NCI-H69 (cell line): ENCODE results near the gene RAB4A.
A peak's percentile ranks its signal among the peaks of the same experiment; 100 is the strongest.
"Not testable (repeated sequence)": the region's sequence is repeated elsewhere in the genome, so short reads cannot be mapped to it uniquely, and the experiment has no call there.

Source experiments
- DNase-seq: peaks from one replicate; lab custom pipeline; 2025; lab: John Stamatoyannopoulos, UW

RAB4A gene

DNA sequence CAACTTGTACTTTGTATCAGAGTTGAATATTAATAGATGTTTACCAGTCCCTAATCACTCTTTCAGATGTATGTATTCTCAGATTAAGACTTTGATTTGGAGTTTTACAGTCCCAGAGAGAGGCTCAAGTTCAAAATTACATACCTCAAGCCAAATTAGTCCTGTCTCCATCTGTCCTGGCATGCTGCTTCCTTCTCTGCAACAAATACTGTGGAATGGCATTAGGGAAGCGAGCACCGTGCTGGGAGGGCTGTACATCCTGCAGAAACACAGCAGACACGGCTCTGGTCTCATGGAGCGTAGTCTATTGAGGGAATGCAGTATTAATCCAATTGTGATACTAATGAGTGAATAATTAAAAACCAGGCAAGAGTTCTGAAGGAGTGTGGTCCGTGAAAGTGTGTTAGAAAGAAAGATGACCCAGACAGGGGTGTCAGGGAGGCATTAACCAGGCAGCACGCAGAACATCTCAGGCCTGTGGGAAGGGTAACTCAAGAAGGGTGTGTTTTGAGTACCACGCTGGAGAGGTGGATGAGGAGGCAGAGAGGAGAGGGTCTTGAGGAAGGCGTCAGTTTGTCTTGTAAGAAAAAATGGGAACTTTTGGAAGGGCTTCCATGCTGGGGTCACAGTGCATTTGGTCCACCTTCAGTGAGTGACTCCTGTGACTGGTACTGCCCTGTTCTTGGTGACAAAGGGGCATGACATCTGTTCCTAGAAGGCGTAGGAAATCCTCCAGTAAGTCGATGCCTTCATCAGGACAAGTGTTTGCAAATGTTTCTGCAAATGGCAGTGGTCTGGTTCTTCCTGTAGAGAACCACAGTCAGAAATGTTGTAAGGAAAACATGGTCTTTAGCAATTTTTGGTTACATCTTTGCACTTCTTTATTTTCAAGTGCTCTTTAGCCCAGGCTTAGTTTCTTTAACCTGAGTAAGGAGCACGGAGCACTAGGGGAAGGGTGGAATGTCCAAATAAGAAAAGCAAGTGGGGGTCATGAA lies 1.6 kb downstream of the RAB4A start:
- peak; percentile 69 for DNase-seq

- peak; percentile 28 for DNase-seq
Observed at GRCh38 chr1:229273507-229274232, 2.8 kb downstream of the RAB4A start.

- no peak for DNase-seq
Observed at GRCh38 chr1:229275005-229275404, 4.1 kb downstream of the RAB4A start.

GRCh38 chr1:229278120-229278741 lies 7.3 kb downstream of the RAB4A start:
- DNase-seq: no peak

DNA sequence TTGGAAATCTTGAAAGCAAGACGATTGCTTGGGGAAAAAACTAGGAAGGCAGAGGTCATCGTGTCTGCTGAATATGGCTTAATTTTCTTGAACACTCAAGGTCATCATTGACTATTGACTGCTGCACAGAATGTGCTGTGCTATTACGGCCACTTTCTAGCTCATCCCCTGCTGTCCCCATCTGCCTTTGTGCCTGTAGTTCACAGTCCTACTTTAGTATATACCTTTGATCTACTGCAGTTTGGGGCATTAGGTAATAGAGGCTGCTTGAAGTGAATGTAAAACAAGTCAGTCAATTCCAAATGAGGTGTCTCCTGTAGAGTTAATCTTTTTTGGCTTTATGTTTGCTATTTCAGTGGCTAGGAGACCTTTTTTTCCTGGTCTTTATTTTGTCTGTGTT lies 8.3 kb downstream of the RAB4A start:
- no peak for DNase-seq

DNA sequence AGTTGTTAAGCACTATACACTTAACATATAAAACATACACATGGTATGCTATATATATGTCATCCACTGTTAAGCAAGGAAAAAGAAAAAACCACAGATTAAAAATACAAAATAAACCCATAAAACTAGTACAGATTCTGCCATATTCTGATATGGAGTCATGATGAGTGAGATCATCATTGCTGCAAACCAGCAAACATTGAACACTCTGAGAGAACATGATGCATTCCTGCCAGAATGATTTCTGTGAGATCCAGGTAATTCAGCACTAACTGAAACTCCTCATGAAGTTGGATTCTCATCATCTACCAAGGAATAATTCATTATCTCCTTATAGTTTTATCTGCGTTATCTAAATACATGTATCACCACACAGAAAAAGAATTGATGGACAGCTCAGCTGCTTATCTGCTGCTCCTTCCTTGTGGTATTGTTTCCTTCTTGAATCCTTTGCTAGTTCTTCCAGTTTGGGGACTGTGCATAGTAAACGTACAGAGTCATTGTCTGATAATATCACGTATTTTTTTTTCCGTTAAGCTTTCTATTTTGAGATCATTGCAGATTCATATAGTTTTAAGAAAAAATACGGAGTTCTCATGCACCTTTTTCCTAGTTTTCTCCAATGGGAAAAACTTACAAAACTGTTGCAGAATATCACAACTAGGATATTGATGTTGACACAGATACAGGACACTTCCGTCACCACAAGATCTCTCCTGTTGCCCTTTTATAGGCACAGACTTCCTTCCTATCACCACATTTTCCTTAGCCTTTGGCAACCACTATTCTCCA lies 9.3 kb downstream of the RAB4A start:
- no peak for DNase-seq

DNA sequence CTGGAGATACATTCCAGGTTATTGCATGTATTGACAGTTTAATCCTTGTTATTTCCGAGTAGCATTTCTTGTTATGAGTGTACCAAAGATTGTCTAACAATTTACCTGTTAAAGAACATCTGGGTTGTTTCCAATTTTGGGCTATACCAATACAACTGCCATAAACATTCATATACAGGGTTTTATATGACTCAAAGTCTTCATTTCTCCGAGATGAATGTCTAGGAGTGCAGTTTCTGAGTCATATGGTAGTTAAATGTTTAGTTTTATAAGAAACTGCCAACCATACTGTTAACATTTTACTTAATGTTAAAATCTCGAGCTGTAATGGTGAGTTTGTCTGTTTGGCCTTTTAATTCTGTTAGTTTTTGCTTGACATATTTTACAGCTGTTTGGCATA lies 10.0 kb downstream of the RAB4A start:
- no peak for DNase-seq

DNA sequence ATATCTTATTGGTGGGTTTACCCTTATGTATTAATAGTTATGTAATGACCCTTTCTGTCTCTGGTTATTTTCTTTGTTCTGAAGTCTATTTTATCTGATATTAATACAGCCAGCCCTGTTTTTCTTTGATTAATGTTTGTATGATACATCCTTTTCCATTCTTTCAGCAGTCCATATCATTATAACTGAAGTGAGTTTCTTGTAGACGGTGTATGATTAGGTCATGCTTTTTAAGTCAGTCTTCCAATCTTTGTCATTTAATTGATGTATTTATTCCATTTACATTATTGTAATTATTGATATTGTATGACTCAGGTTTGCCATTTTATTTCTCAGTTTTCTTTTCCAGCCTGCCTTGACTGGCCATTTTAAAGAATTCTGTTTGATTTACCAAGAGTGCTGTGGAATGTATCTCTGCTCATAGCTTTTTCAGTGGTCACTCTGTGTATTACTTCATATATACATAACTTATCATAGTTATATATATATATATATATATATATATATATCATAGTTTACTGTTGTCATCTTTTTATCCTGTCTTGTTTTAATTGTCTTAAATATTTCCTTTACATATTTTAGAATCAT lies 10.5 kb downstream of the RAB4A start:
- no peak for DNase-seq

GRCh38 chr1:229282295-229282823 lies 11.4 kb downstream of the RAB4A start:
- no peak for DNase-seq

DNA sequence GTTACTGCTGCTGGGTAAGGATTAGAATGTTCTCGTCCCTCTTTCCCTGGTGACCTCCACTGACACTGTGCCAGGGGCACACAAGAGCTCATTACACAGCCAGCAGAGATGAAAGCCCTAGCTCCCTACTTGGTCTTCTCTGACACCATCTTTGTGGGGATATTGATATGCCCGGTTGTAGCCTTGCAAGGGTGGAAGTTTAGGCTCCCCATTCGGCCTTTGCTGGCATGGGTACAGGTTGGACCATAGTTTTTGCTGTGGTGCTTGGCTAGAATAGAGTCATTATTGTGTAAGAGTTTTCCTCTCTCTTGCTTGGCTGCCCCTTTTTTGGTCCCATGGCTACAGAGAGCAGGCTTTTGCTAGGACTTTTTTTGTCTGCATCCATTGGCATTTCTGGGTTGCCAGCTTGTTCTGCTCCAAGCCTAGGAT lies 12.3 kb downstream of the RAB4A start:
- no peak for DNase-seq

DNA sequence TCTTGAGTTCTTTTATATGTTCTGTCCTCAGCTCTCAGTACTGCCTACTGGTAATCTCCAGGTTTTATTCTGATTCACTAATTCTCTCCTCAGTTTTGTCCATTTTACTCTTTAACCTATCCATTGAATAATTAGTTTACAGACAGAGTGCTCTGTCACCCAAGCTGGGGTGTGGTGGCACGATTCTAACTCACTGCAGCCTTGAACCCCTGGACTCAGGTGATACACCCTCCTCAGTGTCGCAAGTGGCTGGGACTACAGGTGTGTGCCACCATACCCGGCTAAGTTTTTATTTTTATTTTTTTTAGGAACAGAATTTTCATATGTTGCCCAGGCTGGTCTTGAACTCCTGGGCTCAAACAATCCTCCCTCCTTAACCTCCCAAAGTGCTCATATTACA lies 14.0 kb downstream of the RAB4A start:
- DNase-seq: no peak

GRCh38 chr1:229285440-229285839 lies 14.5 kb downstream of the RAB4A start:
- DNase-seq: no peak

- DNase-seq: no peak
Observed at GRCh38 chr1:229286099-229286766, 15.3 kb downstream of the RAB4A start.

DNA sequence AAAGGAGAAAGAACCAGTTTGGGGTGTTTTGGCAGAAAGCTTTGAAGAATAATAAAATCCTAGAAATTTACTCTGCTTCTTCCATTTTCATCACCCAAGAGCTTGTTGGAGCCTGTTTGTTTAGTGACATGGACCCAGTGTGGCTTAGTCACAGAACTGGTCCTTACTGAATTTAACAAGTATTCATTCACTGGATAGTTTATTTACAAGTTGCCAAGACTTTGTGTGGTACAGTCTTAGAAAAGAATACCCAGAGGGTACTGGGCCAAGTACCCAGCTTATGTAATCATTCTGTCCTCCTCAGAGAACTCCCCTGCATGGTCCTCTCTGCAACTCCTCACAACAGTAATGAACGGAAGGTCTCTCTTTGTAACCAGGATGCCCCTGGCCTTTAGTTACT lies 16.4 kb downstream of the RAB4A start:
- no peak for DNase-seq

DNA sequence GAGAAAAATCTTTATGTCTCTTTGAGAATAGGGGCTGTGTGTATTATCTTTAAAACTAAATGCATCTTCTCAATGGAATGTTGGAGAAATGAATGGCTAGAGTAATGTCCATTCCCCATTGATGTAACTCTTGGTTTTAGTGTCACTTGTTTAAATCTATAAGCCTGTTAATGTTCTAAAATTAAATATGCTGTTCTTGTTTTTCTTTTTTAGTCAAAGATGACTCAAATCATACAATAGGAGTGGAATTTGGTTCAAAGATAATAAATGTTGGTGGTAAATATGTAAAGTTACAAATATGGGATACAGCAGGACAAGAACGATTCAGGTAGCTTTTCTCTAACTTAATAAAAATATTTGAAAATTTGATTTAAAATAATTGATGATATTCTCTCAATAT lies 17.6 kb downstream of the RAB4A start:
- no peak for DNase-seq

DNA sequence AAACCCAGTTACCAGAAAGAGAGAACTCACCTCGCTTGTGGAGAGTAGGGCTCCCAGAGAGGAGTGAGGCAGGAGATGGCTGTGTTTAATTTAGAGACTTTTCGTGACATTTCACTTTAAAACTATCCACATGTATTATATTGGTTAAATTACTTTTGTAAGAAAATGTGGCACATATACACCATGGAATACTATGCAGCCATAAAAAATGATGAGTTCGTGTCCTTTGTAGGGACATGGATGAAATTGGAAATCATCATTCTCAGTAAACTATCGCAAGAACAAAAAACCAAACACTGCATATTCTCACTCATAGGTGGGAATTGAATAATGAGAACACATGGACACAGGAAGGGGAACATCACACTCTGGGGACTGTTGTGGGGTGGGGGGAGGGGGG lies 20.8 kb downstream of the RAB4A start:
- DNase-seq: not testable (repeated sequence)

GRCh38 chr1:229293528-229294204 lies 22.8 kb downstream of the RAB4A start:
- no peak for DNase-seq

GRCh38 chr1:229295745-229296144 lies 24.8 kb downstream of the RAB4A start:
- DNase-seq: no peak

- DNase-seq: no peak
Observed at GRCh38 chr1:229296541-229296941, 25.6 kb downstream of the RAB4A start.

GRCh38 chr1:229297746-229298145 lies 26.8 kb downstream of the RAB4A start:
- DNase-seq: no peak
